NCI-H82 treated with DMSO at 0.1 percent for 48 hours (cell line): ENCODE results near the gene CABLES1.
"Not testable (repeated sequence)": the region's sequence is repeated elsewhere in the genome, so short reads cannot be mapped to it uniquely, and the experiment has no call there.

Source experiments
- DNase-seq: peaks from one replicate; lab custom pipeline; 2025; ENCODE audit not compliant: unreplicated experiment; lab: John Stamatoyannopoulos, UW

The CABLES1 gene

DNA sequence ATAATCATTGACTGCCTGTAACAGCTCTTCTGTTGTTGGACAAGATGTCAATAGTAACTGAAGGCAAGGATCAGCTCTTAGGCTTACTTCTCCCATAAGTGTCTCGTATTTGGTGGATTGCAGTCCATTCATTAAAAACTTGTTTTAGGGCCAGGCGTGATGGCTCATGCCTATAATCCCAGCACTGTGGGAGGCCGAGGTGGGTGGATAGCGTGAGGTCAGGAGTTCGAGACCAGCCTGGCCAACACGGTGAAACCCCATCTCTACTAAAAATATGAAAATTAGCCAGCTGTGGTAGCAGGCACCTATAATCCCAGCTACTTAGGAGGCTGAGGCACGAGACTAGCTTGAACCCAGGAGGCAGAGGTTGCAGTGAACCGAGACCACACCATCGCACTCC, 26.1 kb upstream of the CABLES1 start:
- not testable (repeated sequence) for DNase-seq

DNA sequence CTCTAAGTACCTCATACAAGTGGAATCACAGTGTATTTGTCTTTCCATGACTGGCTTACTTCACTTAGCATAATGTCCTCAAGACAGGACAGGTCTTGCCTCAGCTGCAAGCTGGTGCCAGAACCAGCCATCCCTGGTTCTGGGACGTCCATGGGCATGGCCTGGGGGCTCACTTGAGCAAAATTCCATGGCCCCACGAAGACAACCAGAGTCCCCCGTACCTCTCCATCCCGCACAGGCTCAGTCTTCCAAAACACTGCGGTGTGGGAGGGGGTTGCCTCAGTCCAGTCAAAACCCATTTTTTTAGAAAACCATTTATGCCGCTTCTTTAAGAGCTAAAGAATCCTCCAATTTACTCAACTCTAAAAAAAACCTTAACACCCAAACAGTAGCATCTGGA, 21.7 kb upstream of the CABLES1 start:
- no peak for DNase-seq

DNA sequence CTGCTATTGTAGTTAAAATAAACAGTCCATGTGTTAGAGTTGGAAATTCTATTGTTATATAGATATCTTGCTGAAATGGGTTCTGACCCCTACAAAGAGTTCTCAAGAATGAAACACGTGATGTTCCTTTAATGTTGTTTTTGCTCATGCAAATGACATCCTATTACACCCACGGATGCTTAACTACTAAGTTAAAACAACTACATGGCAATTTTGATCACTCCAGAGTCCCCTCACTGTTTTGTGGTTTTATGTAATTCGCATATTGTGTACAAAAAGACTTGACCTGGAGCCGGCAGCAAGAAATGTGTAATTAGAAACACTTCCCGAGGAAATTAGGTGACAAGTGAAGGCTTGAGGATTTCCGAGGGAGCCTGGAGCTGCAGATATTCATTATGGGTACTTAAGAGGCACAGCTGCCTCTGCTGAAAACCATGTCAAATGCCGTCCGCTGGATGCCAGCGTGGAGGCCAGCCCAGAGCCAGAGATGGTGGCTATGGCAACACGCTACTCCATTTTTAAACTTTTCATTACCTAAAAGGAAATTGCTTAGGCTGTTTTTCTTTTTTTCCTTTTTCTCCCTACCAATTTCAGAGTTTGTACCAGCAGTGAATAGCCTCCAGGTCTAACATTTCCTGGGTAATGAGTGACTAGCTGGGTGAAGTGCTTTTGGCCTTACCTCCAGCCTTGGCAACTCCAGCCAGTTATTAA, 21.0 kb upstream of the CABLES1 start:
- no peak for DNase-seq

DNA sequence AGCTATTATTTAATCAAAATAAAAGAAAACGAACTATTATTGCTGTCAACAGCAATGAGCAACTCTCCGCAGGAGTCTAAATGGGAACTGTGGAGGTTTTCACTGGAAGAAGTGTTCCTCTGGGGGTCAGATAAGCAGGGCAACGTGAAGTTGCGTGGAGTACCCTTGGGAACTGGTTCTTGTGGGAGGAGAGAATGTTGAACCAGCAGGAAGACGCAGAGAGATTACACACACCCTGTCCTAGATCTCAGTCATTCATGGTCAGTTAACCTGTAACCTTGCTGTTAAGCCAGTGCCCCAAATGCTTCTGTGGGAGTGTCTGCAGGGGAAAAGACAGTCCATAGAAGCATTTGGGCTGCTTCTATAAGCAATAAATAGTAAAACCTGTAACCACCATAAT, 20.4 kb upstream of the CABLES1 start:
- no peak for DNase-seq

DNA sequence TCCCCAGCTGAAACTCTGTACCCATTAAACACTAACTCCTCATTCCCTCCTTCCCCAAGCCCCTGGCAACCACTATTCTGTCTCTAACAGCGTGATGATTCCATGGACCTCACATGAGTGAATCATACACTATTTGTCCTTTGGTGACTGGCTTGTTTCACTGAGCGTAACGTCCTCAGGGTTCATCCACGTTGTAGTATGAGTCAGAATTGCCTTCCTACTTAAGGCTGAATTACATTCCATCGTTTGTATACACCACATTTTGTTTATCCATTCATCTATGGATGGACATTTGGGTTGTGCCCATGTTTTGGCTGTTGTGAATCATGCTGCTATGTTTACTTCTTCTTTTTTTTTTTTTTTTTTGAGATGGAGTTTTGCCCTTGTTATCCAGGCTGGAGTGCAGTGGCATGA, 19.6 kb upstream of the CABLES1 start:
- DNase-seq: no peak

DNA sequence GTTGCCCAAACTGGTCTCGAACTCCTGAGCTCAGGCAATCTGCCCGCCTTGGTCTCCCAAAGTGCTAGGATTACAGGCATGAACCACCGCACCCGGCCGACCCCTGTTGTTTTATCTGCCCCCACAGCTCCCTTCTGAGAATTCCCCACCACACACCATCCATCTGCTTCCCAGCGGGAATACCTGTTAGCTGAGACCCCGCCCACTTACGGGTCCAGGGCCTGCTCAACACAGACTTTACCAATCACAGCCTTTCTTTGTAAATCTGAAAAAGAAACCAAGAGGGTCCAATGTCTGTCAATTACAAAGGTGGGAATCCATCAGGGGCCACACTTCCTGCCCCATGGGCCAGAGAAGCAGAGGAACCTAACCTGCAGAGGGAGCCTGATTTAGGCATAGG, 14.2 kb upstream of the CABLES1 start:
- DNase-seq: no peak

DNA sequence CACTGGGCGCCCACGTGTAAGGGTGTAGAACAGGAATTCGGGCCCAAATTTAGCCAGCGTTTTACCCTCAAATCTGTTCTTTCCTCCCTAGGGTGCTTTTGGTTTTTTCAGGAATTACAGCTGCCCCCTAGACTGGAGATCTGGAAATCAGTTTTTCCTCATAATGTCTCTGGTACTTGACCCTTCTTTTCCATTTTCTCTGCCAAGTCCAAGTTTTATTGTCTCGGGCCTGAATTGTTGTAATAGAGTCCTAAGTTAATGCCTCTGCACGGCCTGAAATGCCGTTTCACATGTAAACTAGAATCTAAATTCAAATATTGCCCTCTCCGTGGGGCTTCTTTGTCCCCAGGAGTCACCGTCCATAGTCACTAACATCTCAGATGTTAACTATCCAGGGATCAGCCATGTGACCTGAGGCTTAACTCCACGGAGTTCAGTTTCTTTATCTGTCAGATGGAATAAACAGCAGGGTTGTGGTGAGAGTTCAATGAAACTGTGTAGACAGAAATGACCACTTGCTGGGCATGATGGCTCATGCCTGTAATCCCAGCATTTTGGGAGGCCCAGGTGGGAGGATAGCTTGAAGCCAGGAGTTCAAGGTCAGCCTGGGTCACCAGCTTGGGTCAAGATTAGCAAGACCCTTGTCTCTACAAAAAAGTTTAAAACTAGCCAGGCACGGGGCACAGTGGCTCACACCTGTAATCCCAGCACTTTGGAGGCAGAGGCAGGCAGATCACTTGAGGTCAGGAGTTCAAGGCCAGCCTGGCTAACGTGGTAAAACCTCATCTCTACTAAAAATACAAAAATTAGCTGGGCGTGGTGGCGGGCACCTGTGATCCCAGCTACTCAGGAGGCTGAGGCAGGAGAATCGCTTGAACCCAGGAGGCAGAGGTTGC, 12.7 kb upstream of the CABLES1 start:
- DNase-seq: no peak

DNA sequence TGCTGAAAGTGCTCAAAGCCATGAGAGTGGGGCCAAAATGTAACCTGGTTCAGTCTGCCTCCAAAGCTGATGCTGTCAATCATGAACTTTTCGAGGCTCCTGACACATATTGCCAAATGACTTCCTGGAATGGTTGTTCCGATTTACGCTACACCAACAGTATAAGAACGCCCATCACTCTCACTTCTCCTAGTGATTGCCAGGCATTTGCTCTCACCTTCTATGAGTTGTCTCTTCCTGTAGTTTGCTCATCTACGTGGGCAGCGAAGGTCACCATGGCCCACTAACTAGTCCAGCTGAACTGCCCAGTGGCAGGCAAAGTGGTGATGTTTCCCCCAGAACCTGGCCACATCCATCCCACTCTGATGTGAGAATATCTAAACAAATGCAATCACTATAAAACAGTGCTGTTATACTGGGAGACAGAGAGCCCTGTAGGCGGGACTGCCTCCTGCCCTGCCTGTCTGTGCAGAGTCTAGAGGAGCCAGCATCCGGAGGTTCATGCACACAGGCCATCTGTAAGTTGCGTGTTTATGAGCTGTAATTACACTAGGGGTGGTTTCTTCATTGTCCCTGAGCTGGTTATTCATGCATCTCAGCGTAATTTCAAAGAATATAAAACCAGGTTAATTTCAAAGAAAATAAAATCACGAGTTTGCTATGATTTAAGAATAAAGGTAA, 8.8 kb upstream of the CABLES1 start:
- DNase-seq: no peak

DNA sequence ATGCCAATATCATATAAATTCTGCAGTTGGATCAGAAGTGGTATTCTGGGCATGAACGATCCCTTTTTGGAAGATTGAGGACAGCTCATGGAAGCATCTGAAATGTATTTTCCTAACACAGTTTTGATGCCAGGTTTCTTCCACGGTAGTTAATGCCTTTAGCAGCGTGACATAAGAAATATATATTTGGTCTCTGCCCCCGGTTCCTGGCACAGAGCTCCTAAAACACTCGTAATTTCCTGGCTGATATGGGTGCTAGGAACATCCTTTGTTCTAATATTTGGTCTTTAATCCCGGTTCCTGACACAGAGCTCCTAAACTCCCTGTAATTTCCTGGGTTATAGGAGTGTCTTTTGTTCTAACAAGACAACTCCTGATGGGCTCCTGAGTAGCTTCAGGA, 8.2 kb upstream of the CABLES1 start:
- DNase-seq: no peak

DNA sequence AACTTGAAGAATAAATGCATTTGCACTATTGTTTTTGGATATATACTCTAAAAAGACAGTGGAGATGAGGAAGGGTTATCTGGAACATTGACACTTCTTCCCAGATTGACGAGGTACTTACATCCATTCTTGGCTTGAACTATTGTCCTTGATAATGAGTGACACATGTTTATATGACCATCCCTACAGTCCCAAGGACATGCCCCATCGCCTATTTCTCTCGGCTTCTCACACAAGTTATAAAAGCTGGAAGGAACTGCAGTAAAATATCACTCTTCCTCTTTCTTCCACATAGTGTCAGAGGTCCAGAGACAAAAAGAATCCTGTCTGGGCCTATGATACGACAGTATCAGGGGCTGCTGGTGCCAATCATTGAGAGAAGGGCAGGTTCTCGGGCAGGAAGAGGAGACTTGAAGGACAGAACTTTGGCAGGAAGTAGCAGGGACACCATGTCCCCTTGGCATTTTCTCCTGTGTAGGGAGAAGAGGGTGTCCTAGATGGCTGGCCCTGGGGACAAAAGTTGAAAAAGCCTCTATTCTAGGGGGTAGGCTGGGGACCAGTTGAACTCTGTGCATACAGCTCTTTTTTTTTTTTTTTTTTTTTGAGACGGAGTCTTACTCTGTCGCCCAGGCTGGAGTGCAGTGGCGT, 5.8 kb upstream of the CABLES1 start:
- DNase-seq: no peak

DNA sequence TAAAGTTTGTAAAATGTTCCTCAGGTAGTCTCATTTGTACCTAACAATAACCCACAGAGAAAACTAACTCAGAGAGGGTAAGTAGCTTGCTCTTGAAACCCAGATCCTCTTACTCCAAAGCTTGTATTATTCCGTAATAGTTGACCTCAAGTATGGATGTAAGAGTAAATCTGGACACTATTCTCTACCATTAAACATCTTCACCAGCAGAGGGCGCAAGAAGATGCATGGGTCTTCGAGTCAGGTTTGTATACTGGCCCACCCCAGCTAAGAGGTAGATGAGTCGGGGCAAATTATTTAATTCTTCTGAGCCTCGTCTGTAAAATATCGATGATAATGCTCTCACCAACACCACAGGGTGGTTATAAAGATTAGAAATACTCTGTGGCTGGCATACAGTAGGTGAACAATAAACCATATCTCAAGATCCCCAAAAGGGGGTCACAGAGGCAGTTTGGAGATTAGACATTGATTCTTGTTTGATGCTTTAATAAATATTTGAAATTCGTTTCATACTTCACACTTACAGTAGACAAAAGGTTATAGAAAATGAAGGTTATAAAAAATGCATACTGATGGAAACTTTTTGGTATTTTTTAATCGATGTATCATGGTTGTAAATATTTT, 3.5 kb upstream of the CABLES1 start:
- DNase-seq: peak; percentile 55

DNA sequence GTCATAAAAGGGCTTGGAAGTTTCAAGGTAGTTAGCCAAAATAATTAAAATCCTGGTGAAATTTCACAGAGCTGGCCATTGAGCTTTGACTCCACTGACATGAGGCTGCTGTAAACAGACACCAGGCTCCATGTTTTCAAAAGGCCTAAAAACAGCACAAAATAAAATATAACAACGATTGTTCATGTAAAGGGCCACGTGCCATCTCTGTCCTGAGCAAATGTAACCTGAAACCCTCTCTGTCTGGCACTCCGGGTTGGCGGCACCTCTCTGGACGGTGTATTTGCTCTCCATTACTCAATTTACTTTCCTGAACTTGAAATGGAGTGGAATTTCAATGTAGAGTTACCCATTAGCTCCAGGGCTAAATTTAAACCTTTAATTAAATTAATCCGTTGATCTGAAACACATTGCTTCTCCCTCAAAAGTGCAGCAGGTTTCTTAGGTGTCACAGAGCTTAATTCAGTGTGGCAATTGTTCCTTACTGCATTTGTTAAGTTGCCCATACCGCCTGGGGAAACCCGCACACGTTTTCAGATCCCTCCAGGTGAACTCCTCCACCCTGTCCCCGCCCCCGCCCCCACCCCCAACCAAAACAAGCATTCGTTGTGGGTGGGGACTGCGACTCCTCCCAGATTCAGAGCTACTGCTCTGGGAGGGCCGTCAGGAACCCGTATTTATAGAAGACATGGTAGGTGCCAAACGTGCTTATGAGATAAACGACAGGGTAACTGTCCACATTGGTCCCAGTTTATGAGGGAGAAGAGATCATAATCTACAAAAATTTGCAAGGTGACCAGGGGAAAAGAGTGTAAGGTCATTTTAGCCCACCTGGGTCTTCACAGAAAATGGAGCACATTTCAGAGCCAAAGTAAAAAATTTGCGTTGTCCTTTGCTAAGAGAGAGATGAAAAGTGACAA, 1.2 kb upstream of the CABLES1 start:
- peak; percentile 57 for DNase-seq

DNA sequence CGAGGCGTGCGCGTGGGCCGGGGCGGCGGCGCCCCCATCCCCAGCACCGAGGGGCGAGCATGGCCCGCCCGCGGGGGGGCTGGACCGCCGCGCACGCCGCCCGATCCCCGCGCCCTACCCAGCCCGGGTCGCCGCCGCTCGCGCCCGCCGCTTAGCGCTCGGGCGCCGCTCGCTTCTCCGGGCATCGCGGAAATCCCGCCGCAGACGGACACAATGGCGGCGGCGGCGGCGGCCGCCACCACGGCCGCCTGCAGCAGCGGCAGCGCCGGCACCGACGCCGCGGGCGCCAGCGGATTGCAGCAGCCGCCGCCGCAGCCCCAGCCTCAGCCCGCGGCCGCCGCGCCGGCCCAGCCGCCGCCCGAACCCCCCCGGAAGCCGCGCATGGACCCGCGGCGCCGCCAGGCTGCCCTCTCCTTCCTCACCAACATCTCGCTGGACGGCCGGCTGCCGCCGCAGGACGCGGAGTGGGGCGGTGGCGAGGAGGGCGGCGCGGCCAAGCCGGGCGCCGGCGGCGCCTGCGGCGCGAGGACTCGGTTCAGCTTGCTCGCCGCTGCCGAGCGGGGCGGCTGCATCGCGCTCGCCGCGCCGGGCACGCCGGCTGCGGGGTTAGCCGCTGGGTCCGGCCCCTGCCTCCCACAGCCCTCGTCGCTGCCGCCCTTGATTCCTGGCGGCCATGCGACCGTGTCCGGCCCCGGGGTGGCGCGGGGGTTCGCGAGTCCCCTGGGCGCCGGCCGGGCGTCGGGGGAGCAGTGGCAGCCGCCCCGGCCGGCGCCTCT, 453 bp downstream of the CABLES1 start:
- no peak for DNase-seq

DNA sequence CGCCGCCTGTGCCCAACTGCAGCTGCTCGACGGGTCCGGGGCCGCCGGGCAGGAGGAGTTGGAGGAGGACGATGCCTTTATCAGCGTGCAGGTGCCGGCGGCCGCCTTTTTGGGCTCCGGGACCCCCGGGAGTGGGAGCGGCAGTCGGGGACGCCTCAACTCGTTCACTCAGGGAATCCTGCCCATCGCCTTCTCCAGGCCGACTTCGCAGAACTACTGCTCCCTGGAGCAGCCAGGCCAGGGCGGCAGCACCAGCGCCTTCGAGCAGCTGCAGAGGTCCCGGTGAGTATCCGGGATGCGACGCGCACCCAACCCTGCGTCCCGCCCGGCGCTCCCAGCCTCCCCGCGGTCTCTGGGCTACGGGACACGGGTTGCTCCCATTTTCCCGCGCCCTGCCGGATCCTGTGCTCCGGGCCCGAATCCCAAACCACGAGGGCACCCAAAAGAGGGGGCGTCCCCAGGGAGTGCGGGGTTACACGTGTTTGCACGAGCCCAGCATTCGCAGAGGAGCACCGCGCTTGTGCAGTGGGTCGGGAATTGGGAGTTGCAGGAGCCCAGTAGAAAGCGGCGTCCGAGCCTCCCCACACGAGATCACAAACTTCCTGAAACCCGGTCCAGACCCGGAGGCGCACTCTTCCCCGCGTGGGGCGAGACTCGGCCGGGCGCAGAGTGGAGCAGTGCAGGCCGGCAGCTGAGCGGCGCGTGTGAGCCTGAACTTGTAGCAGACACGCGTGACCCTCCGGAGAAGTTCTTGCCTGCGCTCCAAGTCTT, 1.2 kb downstream of the CABLES1 start:
- no peak for DNase-seq

DNA sequence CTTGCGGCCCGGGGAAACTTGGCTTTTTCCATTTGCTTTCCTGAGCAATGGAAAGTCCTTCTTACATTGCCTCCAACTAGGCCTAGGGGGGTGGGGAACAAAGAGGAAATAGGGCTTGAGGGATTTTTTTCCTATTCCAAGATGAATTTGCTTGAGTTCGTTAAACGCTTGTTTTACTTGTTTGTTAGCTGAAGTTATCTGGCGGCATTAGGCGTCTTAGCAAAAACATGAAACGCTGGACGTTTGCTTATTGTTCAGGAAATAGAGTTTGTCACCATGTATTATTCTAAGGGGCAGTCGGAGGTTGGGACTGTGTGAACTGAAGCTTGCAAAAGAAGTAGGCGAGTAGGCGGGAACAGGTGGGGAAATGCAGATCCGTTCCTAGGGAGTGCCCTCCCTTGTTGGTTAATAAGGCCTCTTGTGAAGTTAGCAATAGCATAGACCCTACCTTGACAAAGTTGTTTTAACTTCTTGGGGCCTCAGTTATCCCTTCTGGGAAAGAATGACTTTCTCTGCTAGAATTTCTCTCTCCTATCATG, 1.9 kb downstream of the CABLES1 start:
- no peak for DNase-seq

DNA sequence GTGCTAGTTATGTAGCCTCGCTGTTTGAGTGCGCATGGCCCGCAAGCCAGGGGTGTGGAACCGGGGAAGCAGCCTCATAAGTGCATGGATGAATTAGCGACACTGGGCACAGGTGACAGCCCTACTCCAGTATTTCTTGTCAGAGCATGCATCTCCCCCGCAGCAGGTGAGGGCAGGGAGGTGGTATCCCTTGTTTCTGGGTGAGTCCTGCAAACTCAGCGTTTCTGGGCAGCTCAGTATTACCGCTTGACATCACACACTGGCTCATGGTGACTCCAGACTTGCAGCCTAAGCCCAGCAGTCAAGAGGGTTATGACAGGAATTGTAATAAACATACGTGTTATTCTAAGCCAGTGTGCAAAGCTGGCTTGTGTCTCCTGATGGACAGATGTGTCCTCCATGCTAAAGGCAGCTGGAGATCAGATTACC, 2.5 kb downstream of the CABLES1 start:
- DNase-seq: no peak

DNA sequence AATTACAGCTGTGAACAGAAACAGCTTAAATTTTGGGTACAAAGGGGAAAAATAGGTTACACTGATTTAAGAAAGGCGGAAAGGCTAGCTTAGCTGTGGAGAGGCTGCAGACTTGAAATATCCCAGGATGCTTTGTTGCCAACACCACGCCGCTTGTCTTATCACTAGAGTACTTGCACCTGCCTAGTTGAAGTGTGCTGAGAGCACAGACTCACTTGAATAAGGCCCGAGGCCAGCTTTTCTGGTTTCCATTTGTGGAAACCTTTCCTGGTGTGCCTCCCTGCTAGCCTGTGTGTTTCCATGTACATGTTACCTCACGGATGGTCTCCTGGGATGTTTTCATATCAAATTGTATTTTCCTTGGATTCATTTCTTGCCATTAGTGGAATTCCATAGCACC, 3.2 kb downstream of the CABLES1 start:
- no peak for DNase-seq
